ENCODE data around the gene RPL13A. TPM values are rescaled to one million over a fixed set of nuclear protein-coding genes. Genes with fewer than 3 reads are reported as not detected.
A peak's percentile ranks its signal among the peaks of the same experiment; 100 is the strongest.
"Not testable (repeated sequence)": the region's sequence is repeated elsewhere in the genome, so short reads cannot be mapped to it uniquely, and the experiment has no call there.

The RPL13A gene
- total and polyA plus RNA-seq, 2 of the 13 experiments (the other 11 are each of a cell fraction or from before 2014, with no cell fraction given), result 2,601 to 3,407 TPM

DNA sequence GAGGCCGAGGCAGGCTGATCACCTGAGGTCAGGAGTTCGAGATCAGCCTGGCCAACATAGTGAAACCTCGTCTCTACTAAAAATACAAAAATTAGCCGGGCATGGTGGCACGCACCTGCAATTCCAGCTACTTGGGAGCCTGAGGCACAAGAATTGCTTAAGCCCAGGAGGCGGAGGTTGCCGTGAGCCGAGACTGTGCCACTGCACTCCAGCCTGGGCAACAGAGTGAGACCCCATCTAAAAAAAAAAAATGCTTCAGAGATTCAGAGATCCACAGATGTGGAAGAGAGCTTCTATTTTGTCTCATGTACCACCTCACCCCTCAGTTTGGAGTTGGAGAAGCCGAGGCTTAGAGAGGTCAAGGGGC is 13.9 kb upstream of the RPL13A start:
- 39% methylated on average over 2 of the region's 9 CpGs for WGBS (ENCODE audit: low lambda C conversion rate)
- BruUV-seq (replicated peaks); H3K27ac ChIP-seq (ENCODE audit: extremely low read length, insufficient read depth, low read length); ATAC-seq; FAIRE-seq; H3K9me3 ChIP-seq (ENCODE audit: low read length); H3K79me2 ChIP-seq (ENCODE audit: insufficient read depth, low read length); in situ Hi-C loops (cut with HindIII; ENCODE audit: extremely low pct_ligation_motif_present, low pct_unique_long_range_greater_than_20kb); DNase-seq (ENCODE audit: low spot score); H3K27me3 ChIP-seq (ENCODE audit: control insufficient read depth in 1 of 2, insufficient read depth in 2 of 2, low read length in 2 of 2); H3K36me3 ChIP-seq (replicated peaks in 1 of 2; ENCODE audit: control insufficient read depth in 1 of 2, insufficient read depth in 2 of 2, low read length in 2 of 2); intact Hi-C loops (cut with micrococcal nuclease; ENCODE audit: unreplicated experiment); H4K20me1 ChIP-seq (ENCODE audit: insufficient read depth, low read length): not testable (repeated sequence)
- peak overlapping the region; percentile 84 for H2AFZ ChIP-seq (ENCODE audit: low read length)
- ChIA-PET POLR2A (interaction anchor here (1.4 to 2.2 kb wide), 3 partner anchors 20 to 22 kb away, joined by 7 to 12 read pairs (median 8); partner anchors contain the start of genes ALDH16A1 and PIH1D1), CTCF (ENCODE audit: low intra/inter-chr PET ratio, low total read pairs) (interaction anchor here (1.7 to 2.1 kb wide), 2 partner anchors 73 to 97 kb away, joined by 9 to 12 read pairs; no protein-coding TSS in a partner anchor)
- peaks cover 34% of the 10 kb centered on the region for H3K4me1 ChIP-seq (ENCODE audit: insufficient read depth, low read length)
- TF ChIP-seq ZNF605 (CRISPR knock-in tag; IDR thresholded peaks at IDR 0.05), result 0 out of 2 replicates have a peak, but pooled peaks have one; percentile 12
- TF ChIP-seq ZNF121 (CRISPR knock-in tag; IDR thresholded peaks at IDR 0.05), result peak; percentile 81
- TF ChIP-seq ZNF547 (CRISPR knock-in tag; IDR thresholded peaks at IDR 0.05), result 0 out of 2 replicates have a peak, but pooled peaks have one; percentile 21
- H3K9ac ChIP-seq (ENCODE audit: insufficient read depth, low read depth, low read length), result peak overlapping the region; percentile 63
- H3K4me3 ChIP-seq (replicated peaks in 1 of 3; ENCODE audit: insufficient read depth in 1 of 3, low read depth in 2 of 3, low read length in 3 of 3), result peak overlapping the region; percentile 78 to 99 (median 78)
- H3K4me2 ChIP-seq (ENCODE audit: low read depth, low read length), result peak overlapping the region; percentile 99

DNA sequence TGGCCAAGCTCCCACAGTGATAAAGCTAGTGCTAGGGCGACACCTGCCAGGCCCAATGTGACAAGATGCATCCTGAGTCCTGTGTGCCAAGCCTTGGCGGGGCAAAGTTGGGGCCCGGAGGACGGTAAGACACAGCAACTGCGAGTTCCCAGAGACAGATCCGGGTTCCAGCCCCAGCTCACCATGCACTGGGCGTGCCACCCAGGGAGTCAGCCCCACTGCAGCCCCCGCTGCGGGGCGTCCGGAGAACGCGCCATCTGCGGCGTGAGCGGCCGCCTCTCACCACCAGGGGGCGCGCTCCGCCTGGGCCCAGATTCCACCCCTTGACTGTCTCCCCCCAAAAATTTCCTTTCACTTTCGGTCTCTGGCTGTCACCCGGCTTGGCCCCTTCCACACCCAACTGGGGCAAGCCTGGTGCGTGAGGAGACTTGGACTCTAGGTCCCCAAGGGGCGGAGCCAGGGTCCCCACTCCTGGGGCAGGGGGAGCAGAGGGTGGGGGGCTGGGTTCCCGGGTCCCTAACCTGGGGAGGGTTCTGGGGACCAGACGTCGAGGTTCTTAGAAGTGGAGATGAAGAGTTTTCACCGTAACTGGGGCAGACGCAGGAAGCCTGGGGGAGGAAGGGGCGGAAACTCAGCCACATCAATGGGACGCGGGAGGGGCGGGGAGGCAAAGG is 13.4 kb upstream of the RPL13A start, which contains the start of gene FLT3LG:
Gene FLT3LG, plus strand, starts transcription at position 348 of the 674 bp plus-strand sequence. CDS start 425 bp downstream, outside the sequence.
- Histone ChIP-seq H3K27ac (ENCODE audit: extremely low read length, insufficient read depth, low read length) (no peak within 1 kb of the TSS), H3K9ac (ENCODE audit: insufficient read depth, low read depth, low read length) (peak within 1 kb of the TSS; percentile 63), H4K20me1 (ENCODE audit: insufficient read depth, low read length) (no peaks in the 10 kb centered on the region), H3K79me2 (ENCODE audit: insufficient read depth, low read length) (no peaks in the 10 kb centered on the region), H3K4me2 (ENCODE audit: low read depth, low read length) (peak within 1 kb of the TSS; percentile 99), H2AFZ (ENCODE audit: low read length) (peak within 1 kb of the TSS; percentile 84), H3K36me3 (replicated peaks in 1 of 2; ENCODE audit: control insufficient read depth in 1 of 2, insufficient read depth in 2 of 2, low read length in 2 of 2) (0 out of 5 replicates have a peak, but pooled peaks cover 0 to 2% of the 10 kb centered on the region in 2 experiments), H3K4me3 (replicated peaks in 1 of 3; ENCODE audit: insufficient read depth in 1 of 3, low read depth in 2 of 3, low read length in 3 of 3) (peak within 1 kb of the TSS; percentile 78 to 99 (median 78)), H3K27me3 (ENCODE audit: control insufficient read depth in 1 of 2, insufficient read depth in 2 of 2, low read length in 2 of 2) (no peaks in the 10 kb centered on the region; a peak in 1 of 5 replicates), H3K9me3 (ENCODE audit: low read length) (no peaks in the 10 kb centered on the region), H3K4me1 (ENCODE audit: insufficient read depth, low read length) (peaks cover 34% of the 10 kb centered on the region)
- ChIA-PET CTCF (ENCODE audit: low intra/inter-chr PET ratio, low total read pairs) (interaction anchor here (1.7 to 2.1 kb wide), 2 partner anchors 73 to 96 kb away, joined by 9 to 12 read pairs; no protein-coding TSS in a partner anchor), POLR2A (interaction anchor here (1.4 to 2.2 kb wide), 3 partner anchors 21 to 22 kb away, joined by 7 to 12 read pairs (median 8); partner anchors contain the start of genes ALDH16A1 and PIH1D1)
- ATAC-seq, result peak; percentile 70
- intact Hi-C loops (cut with micrococcal nuclease; ENCODE audit: unreplicated experiment), result no loop called here
- WGBS (ENCODE audit: low lambda C conversion rate), result 4% methylated on average over 16 of the region's 33 CpGs
- in situ Hi-C loops (cut with HindIII; ENCODE audit: extremely low pct_ligation_motif_present, low pct_unique_long_range_greater_than_20kb), result no loop called here
- BruUV-seq (replicated peaks), result no TSS peak
- peak; percentile 34 for FAIRE-seq
- DNase-seq (ENCODE audit: low spot score), result peak; percentile 46
- TF ChIP-seq, protein P1, sequence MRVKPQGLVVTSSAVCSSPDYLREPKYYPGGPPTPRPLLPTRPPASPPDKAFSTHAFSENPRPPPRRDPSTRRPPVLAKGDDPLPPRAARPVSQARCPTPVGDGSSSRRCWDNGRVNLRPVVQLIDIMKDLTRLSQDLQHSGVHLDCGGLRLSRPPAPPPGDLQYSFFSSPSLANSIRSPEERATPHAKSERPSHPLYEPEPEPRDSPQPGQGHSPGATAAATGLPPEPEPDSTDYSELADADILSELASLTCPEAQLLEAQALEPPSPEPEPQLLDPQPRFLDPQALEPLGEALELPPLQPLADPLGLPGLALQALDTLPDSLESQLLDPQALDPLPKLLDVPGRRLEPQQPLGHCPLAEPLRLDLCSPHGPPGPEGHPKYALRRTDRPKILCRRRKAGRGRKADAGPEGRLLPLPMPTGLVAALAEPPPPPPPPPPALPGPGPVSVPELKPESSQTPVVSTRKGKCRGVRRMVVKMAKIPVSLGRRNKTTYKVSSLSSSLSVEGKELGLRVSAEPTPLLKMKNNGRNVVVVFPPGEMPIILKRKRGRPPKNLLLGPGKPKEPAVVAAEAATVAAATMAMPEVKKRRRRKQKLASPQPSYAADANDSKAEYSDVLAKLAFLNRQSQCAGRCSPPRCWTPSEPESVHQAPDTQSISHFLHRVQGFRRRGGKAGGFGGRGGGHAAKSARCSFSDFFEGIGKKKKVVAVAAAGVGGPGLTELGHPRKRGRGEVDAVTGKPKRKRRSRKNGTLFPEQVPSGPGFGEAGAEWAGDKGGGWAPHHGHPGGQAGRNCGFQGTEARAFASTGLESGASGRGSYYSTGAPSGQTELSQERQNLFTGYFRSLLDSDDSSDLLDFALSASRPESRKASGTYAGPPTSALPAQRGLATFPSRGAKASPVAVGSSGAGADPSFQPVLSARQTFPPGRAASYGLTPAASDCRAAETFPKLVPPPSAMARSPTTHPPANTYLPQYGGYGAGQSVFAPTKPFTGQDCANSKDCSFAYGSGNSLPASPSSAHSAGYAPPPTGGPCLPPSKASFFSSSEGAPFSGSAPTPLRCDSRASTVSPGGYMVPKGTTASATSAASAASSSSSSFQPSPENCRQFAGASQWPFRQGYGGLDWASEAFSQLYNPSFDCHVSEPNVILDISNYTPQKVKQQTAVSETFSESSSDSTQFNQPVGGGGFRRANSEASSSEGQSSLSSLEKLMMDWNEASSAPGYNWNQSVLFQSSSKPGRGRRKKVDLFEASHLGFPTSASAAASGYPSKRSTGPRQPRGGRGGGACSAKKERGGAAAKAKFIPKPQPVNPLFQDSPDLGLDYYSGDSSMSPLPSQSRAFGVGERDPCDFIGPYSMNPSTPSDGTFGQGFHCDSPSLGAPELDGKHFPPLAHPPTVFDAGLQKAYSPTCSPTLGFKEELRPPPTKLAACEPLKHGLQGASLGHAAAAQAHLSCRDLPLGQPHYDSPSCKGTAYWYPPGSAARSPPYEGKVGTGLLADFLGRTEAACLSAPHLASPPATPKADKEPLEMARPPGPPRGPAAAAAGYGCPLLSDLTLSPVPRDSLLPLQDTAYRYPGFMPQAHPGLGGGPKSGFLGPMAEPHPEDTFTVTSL (CRISPR knock-in tag; IDR thresholded peaks at IDR 0.05; ENCODE audit: borderline replicate concordance), result no peak
- TF ChIP-seq HNRNPLL (IDR thresholded peaks at IDR 0.05; ENCODE audit: low read depth, low read length, poor library complexity, severe bottlenecking) (peak; percentile 87), KAT2B (IDR thresholded peaks at IDR 0.05; ENCODE audit: borderline replicate concordance, low read depth, low read length) (no peak), HOXA5 (CRISPR knock-in tag; IDR thresholded peaks at IDR 0.05) (0 out of 2 replicates have a peak, but pooled peaks have one; percentile 44), PHF8 (CRISPR knock-in tag; IDR thresholded peaks at IDR 0.05) (peak; percentile 56; the same call in 1 of the 2 replicates)
- TF ChIP-seq, protein P2, sequence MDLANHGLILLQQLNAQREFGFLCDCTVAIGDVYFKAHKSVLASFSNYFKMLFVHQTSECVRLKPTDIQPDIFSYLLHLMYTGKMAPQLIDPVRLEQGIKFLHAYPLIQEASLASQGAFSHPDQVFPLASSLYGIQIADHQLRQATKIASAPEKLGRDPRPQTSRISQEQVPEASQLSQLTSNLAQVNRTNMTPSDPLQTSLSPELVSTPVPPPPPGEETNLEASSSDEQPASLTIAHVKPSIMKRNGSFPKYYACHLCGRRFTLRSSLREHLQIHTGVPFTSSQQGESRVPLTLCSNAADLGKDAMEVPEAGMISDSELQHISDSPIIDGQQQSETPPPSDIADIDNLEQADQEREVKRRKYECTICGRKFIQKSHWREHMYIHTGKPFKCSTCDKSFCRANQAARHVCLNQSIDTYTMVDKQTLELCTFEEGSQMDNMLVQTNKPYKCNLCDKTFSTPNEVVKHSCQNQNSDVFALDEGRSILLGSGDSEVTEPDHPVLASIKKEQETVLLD (CRISPR knock-in tag; IDR thresholded peaks at IDR 0.05; ENCODE audit: low read depth), result no peak

Data from HepG2 (cell line).